HepG2 (cell line): ENCODE measurements around the gene NPC2.

ENCODE experiments used
- ETV5 ChIP-seq: IDR thresholded peaks from 2 replicates; pipeline ENCODE4 v1.6.1; 2018; ENCODE audit warnings: missing biosample characterization, missing genetic modification reagents, inconsistent platforms, borderline replicate concordance
- FIP1L1 ChIP-seq: fragments of 200-400 bp; formaldehyde crosslinking; IDR thresholded peaks from 2 replicates; pipeline ENCODE4 v1.6.1; 2018; ENCODE audit warnings: low read depth, mild to moderate bottlenecking, low read length, moderate library complexity, borderline replicate concordance; ENCODE audit not compliant: insufficient read depth
- POLR2AphosphoS5 ChIP-seq: IDR thresholded peaks from 2 replicates; pipeline ENCODE4 v1.6.1; 2012; ENCODE audit warnings: low read depth, low read length
- SETDB1 ChIP-seq: sonication (generic); formaldehyde crosslinking; IDR thresholded peaks from 2 replicates; pipeline ENCODE4 v1.5.1; 2020; ENCODE audit warnings: missing genetic modification reagents, mild to moderate bottlenecking, borderline replicate concordance
- ZNF879 ChIP-seq: sonication (generic); formaldehyde crosslinking; IDR thresholded peaks from 2 replicates; pipeline ENCODE4 v1.8.1; 2023; ENCODE audit warnings: missing genetic modification reagents

DNA sequence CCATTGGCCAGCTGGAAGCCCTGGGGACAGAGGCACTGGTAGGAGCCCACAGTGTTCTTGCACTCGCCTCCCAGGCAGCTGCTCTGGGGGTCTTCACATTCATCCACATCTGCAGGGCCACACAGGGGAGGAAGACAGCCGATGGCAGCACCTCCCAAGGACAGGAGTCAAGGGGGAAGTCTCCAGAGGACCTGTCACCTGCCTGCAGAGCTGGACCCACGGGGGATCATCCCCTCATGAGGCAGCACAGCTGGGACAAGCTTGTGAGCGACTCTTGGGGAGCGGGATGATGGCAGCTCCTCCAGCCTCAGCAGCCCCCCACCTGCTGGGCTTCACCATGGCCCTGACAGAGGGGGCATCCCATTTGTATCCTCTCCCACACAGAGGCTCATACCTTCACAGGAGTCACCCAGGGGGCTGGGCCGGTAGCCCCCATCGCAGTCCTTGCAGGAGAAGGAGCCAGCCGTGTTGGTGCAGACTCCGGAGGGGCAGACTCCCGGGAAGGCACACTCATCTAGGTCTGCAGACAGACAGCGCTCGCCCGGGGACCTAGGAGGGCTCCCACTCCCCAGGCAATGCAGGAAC, 15.8 kb upstream of the NPC2 start:
- TF ChIP-seq ZNF879 = no peak
- TF ChIP-seq POLR2AphosphoS5 = no peak
- TF ChIP-seq SETDB1 (CRISPR knock-in tag) = no peak
- no peak for TF ChIP-seq ETV5
- no peak for TF ChIP-seq FIP1L1
